Osteocyte (in vitro differentiated cells): ENCODE results near the gene TRPM3. TPM values are rescaled to one million over a fixed set of nuclear protein-coding genes. Genes with fewer than 3 reads are reported as not detected.

Experiments used
- DNase-seq: peaks from one replicate; pipeline ENCODE4 v3.0.0; 2021; ENCODE audit warnings: mixed read lengths; ENCODE audit not compliant: unreplicated experiment; ENCODE audit errors: extremely low spot score
- H3K27ac Mint-ChIP-seq: one replicate; pipeline ENCODE4 v1.8.0; 2021; ENCODE audit warnings: mild to moderate bottlenecking, mixed read lengths; ENCODE audit not compliant: unreplicated experiment
- H3K27me3 Mint-ChIP-seq: one replicate; pipeline ENCODE4 v1.8.0; 2021; ENCODE audit warnings: mixed read lengths; ENCODE audit not compliant: unreplicated experiment
- H3K36me3 Mint-ChIP-seq: one replicate; pipeline ENCODE4 v1.8.0; 2021; ENCODE audit warnings: mixed read lengths; ENCODE audit not compliant: unreplicated experiment
- H3K4me1 Mint-ChIP-seq: one replicate; pipeline ENCODE4 v1.8.0; 2021; ENCODE audit warnings: mixed read lengths; ENCODE audit not compliant: unreplicated experiment
- H3K4me3 Mint-ChIP-seq: one replicate; pipeline ENCODE4 v1.8.0; 2021; ENCODE audit warnings: mild to moderate bottlenecking, moderate library complexity, mixed read lengths; ENCODE audit not compliant: unreplicated experiment
- H3K9me3 Mint-ChIP-seq: one replicate; pipeline ENCODE4 v1.8.0; 2021; ENCODE audit warnings: mixed read lengths; ENCODE audit not compliant: unreplicated experiment
- CTCF ChIP-seq: fragments of 200-600 bp; sonication (generic); IDR thresholded peaks from 2 replicates; pipeline ENCODE4 v1.5.0; 2021; ENCODE audit warnings: antibody characterized with exemption, mild to moderate bottlenecking, moderate library complexity
- total RNA-seq: library from RNA; stranded (reverse); gene quantifications from 2 replicates; pipeline ENCODE4 v1.2.1, GENCODE V29; 2021

TRPM3 gene
- total RNA-seq, 1 donor from 2014 or later, result 0.05 TPM

DNA sequence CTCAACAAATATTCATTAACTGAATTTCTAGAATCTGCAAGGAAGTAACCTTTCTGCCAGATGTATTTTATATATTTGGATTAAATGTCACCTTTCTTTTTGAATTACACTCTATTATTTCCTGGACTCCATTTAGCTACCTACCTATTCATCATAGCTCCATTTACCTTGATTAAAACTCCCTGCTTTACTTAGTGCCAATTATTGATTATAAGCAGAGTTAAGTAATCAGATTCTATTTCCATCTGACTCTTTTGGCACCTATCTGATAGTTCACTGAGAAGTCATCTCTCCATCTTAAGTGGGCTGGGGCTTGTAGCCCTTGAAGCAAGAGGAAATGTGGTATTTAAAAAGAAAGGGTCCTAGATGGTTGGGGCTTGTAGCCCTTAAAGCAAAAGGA is 88.6 kb downstream of the TRPM3 start:
- TF ChIP-seq CTCF, result no peak
- no peak for DNase-seq
- Mint-ChIP-seq H3K27ac (no peak overlapping the region), H3K4me3 (no peak overlapping the region), H3K9me3 (no peaks in the 10 kb centered on the region), H3K27me3 (peaks cover 14% of the 10 kb centered on the region), H3K36me3 (no peaks in the 10 kb centered on the region), H3K4me1 (no peaks in the 10 kb centered on the region)

DNA sequence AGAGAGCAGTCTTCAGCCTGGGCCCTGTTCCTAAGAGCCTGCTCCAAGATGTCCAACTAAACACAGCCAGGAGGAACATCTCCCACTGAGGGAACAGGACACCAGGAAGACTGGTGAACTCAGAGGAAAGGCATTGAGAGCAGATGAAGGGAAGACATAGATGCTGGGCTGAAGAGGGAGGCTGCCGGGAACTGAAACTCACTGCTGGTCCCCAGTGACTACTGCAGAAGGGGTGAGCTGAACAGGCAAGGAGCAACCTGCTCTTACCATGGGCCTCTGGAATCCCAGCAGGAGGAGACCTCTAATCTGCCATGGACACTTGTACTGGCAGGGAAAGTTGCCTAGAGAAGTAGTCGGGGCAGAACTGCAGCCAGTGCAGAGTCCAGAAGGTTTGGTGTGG is 95.7 kb downstream of the TRPM3 start:
- Mint-ChIP-seq H3K27ac (no peak overlapping the region), H3K4me3 (no peak overlapping the region)

GRCh38 chr9:71025201-71025600 is 96.2 kb downstream of the TRPM3 start:
- H3K36me3 Mint-ChIP-seq, result no peaks in the 10 kb centered on the region
- no peak for DNase-seq
- H3K4me1 Mint-ChIP-seq, result no peaks in the 10 kb centered on the region
- no peak overlapping the region for H3K4me3 Mint-ChIP-seq
- H3K27ac Mint-ChIP-seq, result no peak overlapping the region
- H3K27me3 Mint-ChIP-seq, result peaks cover 11% of the 10 kb centered on the region
- H3K9me3 Mint-ChIP-seq, result no peaks in the 10 kb centered on the region
- no peak for TF ChIP-seq CTCF

More for the DNA sequence above, 95.7 kb downstream of the TRPM3 start:
- no peak for DNase-seq
- no peak for TF ChIP-seq CTCF
- Mint-ChIP-seq H3K36me3 (no peaks in the 10 kb centered on the region), H3K27me3 (peaks cover 11% of the 10 kb centered on the region), H3K9me3 (no peaks in the 10 kb centered on the region), H3K4me1 (no peaks in the 10 kb centered on the region)

GRCh38 chr9:71010258-71010657 is 111.2 kb downstream of the TRPM3 start:
- no peak overlapping the region for H3K4me3 Mint-ChIP-seq
- TF ChIP-seq CTCF, result no peak
- no peaks in the 10 kb centered on the region for H3K4me1 Mint-ChIP-seq
- H3K27ac Mint-ChIP-seq, result no peak overlapping the region
- H3K27me3 Mint-ChIP-seq, result peaks cover 20% of the 10 kb centered on the region
- no peak for DNase-seq
- H3K36me3 Mint-ChIP-seq, result no peaks in the 10 kb centered on the region
- peaks cover 3% of the 10 kb centered on the region for H3K9me3 Mint-ChIP-seq

DNA sequence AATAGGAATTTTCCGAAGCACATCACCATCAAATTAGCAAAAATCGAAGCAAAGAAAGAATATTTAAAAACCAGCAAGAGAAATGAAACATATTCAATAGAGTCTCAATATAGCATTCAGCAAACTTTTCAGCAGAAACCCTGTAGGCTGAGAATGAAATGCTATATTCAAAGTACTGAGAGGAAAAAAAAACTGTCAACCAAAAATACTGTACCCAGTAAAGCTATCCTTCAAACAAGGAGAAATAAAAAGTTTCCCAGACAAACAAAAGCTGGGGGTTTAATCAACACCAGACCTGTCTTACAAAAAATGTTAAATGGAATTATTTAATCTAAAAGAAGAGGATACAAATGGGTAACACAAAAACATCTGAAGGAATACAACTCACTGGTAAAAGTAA is 116.0 kb downstream of the TRPM3 start:
- Mint-ChIP-seq H3K4me3 (no peak overlapping the region), H3K27ac (no peak overlapping the region), H3K9me3 (peaks cover 7% of the 10 kb centered on the region)

More for the DNA sequence above, 116.0 kb downstream of the TRPM3 start:
- DNase-seq, result no peak
- no peak for TF ChIP-seq CTCF
- H3K27me3 Mint-ChIP-seq, result peaks cover 11% of the 10 kb centered on the region
- no peaks in the 10 kb centered on the region for H3K36me3 Mint-ChIP-seq
- no peaks in the 10 kb centered on the region for H3K4me1 Mint-ChIP-seq
